HepG2 (cell line): Measurements from ENCODE around the gene NRG3. TPM values are rescaled to one million over a fixed set of nuclear protein-coding genes. Genes with fewer than 3 reads are reported as not detected.
A peak's percentile ranks its signal among the peaks of the same experiment; 100 is the strongest.

Experiments
- ATAC-seq: fragments of 200-7000 bp; cut with Tn5 transposase; 3 replicates; pipeline ENCODE4 v1.9.1; 2020; ENCODE audit warnings: mild to moderate bottlenecking, moderate library complexity
- BruUV-seq: library from RNA; stranded (reverse); fragments of 400-500 nt; replicated peaks from 2 replicates; lab custom pipeline; 2021; lab: Mats Ljungman, UMichigan
- CTCF ChIA-PET: fragments of 300-600 bp; formaldehyde crosslinking; extraction: SDS; loops from one replicate; lab custom pipeline; 2021; ENCODE audit warnings: low total read pairs, inconsistent platforms, low intra/inter-chr PET ratio; lab: Yijun Ruan, JAX
- POLR2A ChIA-PET: fragments of 350-600 bp; sonication (Branson Sonifier 250); formaldehyde crosslinking; loops from one replicate; lab custom pipeline; 2020; ENCODE audit warnings: antibody characterized with exemption, inconsistent platforms; lab: Yijun Ruan, JAX
- DNase-seq: peaks from one replicate; pipeline ENCODE4 v3.0.0-alpha.2; 2015; ENCODE audit warnings: low spot score
- FAIRE-seq: peaks from 3 replicates; lab custom pipeline; 2011; peaks lifted over from hg19 to GRCh38; lab: Jason Lieb, UNC
- H2AFZ ChIP-seq: one replicate; pipeline ENCODE4 v1.6.1; 2011; ENCODE audit warnings: low read length, inconsistent platforms
- H3K27ac ChIP-seq: fragments of 300-600 bp; 3 replicates; pipeline ENCODE4 v1.8.0; 2011; ENCODE audit warnings: mixed run types, mild to moderate bottlenecking, mixed read lengths, low read length, inconsistent platforms; ENCODE audit not compliant: insufficient read depth; ENCODE audit errors: extremely low read length
- H3K27me3 ChIP-seq, 2 experiments: fragments of 200-600 bp in 1 of 2; 2 replicates in 1 of 2; 3 replicates in 1 of 2; pipeline versions ENCODE4 v1.6.0 to v1.8.0; 2011; ENCODE audit warnings: low read length in 2 of 2, mild to moderate bottlenecking in 2 of 2, moderate library complexity in 2 of 2, inconsistent platforms in 1 of 2; ENCODE audit not compliant: insufficient read depth in 2 of 2, control insufficient read depth in 1 of 2
- H3K36me3 ChIP-seq, 2 experiments: fragments of 200-600 bp in 1 of 2; replicated peaks in 1 of 2; 2 replicates in 1 of 2; 3 replicates in 1 of 2; pipeline versions ENCODE4 v1.5.1 to v1.8.0; 2011; ENCODE audit warnings: low read length in 2 of 2, inconsistent platforms in 1 of 2; ENCODE audit not compliant: insufficient read depth in 2 of 2, control insufficient read depth in 1 of 2
- H3K4me1 ChIP-seq: 2 replicates; pipeline ENCODE4 v1.5.1; 2012; ENCODE audit warnings: low read length, inconsistent platforms; ENCODE audit not compliant: insufficient read depth
- H3K4me2 ChIP-seq: 2 replicates; pipeline ENCODE4 v1.6.0; 2011; ENCODE audit warnings: low read depth, low read length, inconsistent platforms
- H3K4me3 ChIP-seq, 3 experiments: fragments of 200-600 bp in 1 of 3; sonication (generic), shearing (Covaris generic) in 1 of 3; replicated peaks in 1 of 3; 2 replicates each; pipeline ENCODE4 v1.5.1; 2011 to 2016; ENCODE audit warnings: low read length in 3 of 3, inconsistent platforms in 2 of 3, low read depth in 2 of 3, mild to moderate bottlenecking in 2 of 3, control low read depth in 1 of 3, mixed read lengths in 1 of 3; ENCODE audit not compliant: insufficient read depth in 1 of 3
- H3K79me2 ChIP-seq: one replicate; pipeline ENCODE4 v1.6.1; 2011; ENCODE audit warnings: low read length, inconsistent platforms; ENCODE audit not compliant: insufficient read depth
- H3K9ac ChIP-seq: 2 replicates; pipeline ENCODE4 v1.6.0; 2011; ENCODE audit warnings: mild to moderate bottlenecking, low read depth, low read length, inconsistent platforms; ENCODE audit not compliant: insufficient read depth
- H3K9me3 ChIP-seq: 2 replicates; pipeline ENCODE4 v1.5.1; 2012; ENCODE audit warnings: mild to moderate bottlenecking, low read length
- H4K20me1 ChIP-seq: 2 replicates; pipeline ENCODE4 v1.6.0; 2011; ENCODE audit warnings: inconsistent platforms, mild to moderate bottlenecking, low read length, moderate library complexity; ENCODE audit not compliant: insufficient read depth
- ARNT ChIP-seq: fragments of 450-650 bp; IDR thresholded peaks from 2 replicates; pipeline ENCODE4 v1.6.1; 2017
- CHD4 ChIP-seq: fragments of 200-600 bp; sonication (generic); IDR thresholded peaks from 2 replicates; pipeline ENCODE4 v1.7.0; 2017; ENCODE audit warnings: mild to moderate bottlenecking, low read length, borderline replicate concordance
- CSRNP1 ChIP-seq: sonication (generic); formaldehyde crosslinking; IDR thresholded peaks from 2 replicates; pipeline ENCODE4 v1.8.1; 2023; ENCODE audit warnings: mild to moderate bottlenecking, missing genetic modification reagents
- HCFC1 ChIP-seq: fragments of 150-350 bp; IDR thresholded peaks from 2 replicates; pipeline ENCODE4 v1.6.1; 2014; ENCODE audit warnings: low read depth, low read length
- MXD1 ChIP-seq: sonication (generic); formaldehyde crosslinking; IDR thresholded peaks from 2 replicates; pipeline ENCODE4 v1.4.0; 2020; ENCODE audit warnings: mild to moderate bottlenecking, missing genetic modification reagents
- RBM39 ChIP-seq: fragments of 200-400 bp; formaldehyde crosslinking; IDR thresholded peaks from one replicate; pipeline ENCODE4 v1.6.1; 2018; ENCODE audit warnings: antibody characterized with exemption, mild to moderate bottlenecking, low read depth, low read length; ENCODE audit not compliant: poor library complexity, severe bottlenecking
- SNRNP70 ChIP-seq: fragments of 200-400 bp; formaldehyde crosslinking; IDR thresholded peaks from 2 replicates; pipeline ENCODE4 v1.6.1; 2017; ENCODE audit warnings: mild to moderate bottlenecking, low read depth, low read length, moderate library complexity
- SP2 ChIP-seq: sonication (generic); formaldehyde crosslinking; IDR thresholded peaks from 2 replicates; pipeline ENCODE4 v1.5.1; 2020; ENCODE audit warnings: mild to moderate bottlenecking, missing genetic modification reagents
- U2AF1 ChIP-seq: fragments of 200-400 bp; formaldehyde crosslinking; optimal IDR thresholded peaks from 2 replicates; pipeline ENCODE3; 2017; ENCODE audit warnings: mild to moderate bottlenecking, low read depth, low read length
- ZHX2 ChIP-seq, 2 experiments: sonication (generic) in 1 of 2; formaldehyde crosslinking in 1 of 2; IDR thresholded peaks; 2 replicates each; pipeline versions ENCODE4 v1.6.1 to v1.9.0; 2014 to 2022; ENCODE audit warnings: antibody characterized with exemption in 1 of 2, borderline replicate concordance in 1 of 2, inconsistent platforms in 1 of 2, low read depth in 1 of 2, missing genetic modification reagents in 1 of 2
- ZNF18 ChIP-seq: sonication (generic); formaldehyde crosslinking; IDR thresholded peaks from 2 replicates; pipeline ENCODE4 v1.8.0; 2022; ENCODE audit warnings: mild to moderate bottlenecking, missing genetic modification reagents; ENCODE audit not compliant: insufficient replicate concordance
- WGBS: methylation state at CpG from one replicate; pipeline ENCODE4 v1.1.6; 2017; ENCODE audit warnings: low lambda C conversion rate; 5-methylcytosine and 5-hydroxymethylcytosine counted together
- in situ Hi-C: cut with HindIII; loops from 2 replicates; pipeline ENCODE4 v1.10.0; 2017; ENCODE audit warnings: low pct_unique_long_range_greater_than_20kb; ENCODE audit not compliant: extremely low pct_ligation_motif_present
- intact Hi-C: fragments of 100-400 bp; cut with micrococcal nuclease; formaldehyde crosslinking; loops from one replicate; pipeline ENCODE4 v1.10.0; 2022; ENCODE audit not compliant: unreplicated experiment
- polyA plus RNA-seq, 8 experiments: library from polyadenylated mRNA; depleted of rRNA in 3 of 8; stranded (reverse) in 7 of 8; unstranded in 1 of 8; fragments of >200 nt; fragmentation: Illumina TruSeq in 4 of 8; extraction: Trizol in 4 of 8; gene quantifications; 2 replicates each; pipeline versions ENCODE4 v1.2.1 to v1.2.3, GENCODE V29; 2011 to 2016; ENCODE audit warnings: low read depth in 4 of 8, missing spikeins in 1 of 8, mixed read lengths in 1 of 8; ENCODE audit not compliant: insufficient read depth in 1 of 8
- total RNA-seq, 5 experiments: library from RNA; depleted of rRNA; stranded (reverse); fragments of >200 nt; fragmentation: Illumina TruSeq; extraction: Trizol; gene quantifications; 2 replicates each; pipeline ENCODE4 v1.2.3, GENCODE V29; 2016; ENCODE audit warnings: low read depth in 1 of 5

NRG3 gene
- total and polyA plus RNA-seq, 2 of the 13 experiments (the other 11 are each of a cell fraction or from before 2014, with no cell fraction given) = not detected

- in situ Hi-C loops (no loop called here), intact Hi-C loops (no loop called here)
- Histone ChIP-seq H3K79me2 (no peaks in the 10 kb centered on the region), H3K27me3 (no peaks in the 10 kb centered on the region), H3K9ac (no peak overlapping the region), H3K36me3 (no peaks in the 10 kb centered on the region), H4K20me1 (no peaks in the 10 kb centered on the region), H2AFZ (no peak overlapping the region), H3K27ac (no peak overlapping the region), H3K4me2 (no peak overlapping the region), H3K4me3 (no peak overlapping the region), H3K4me1 (no peaks in the 10 kb centered on the region), H3K9me3 (no peaks in the 10 kb centered on the region)
- ATAC-seq (peak; percentile 35), FAIRE-seq (no peak), DNase-seq (no peak)
- 12% methylated on average over 24 of the region's 25 CpGs for WGBS
- CTCF ChIA-PET = no interaction called here
- BruUV-seq = no TSS peak
- POLR2A ChIA-PET = no interaction called here
- no peak for TF ChIP-seq SNRNP70
- no peak for TF ChIP-seq RBM39
- TF ChIP-seq CHD4 = no peak
- TF ChIP-seq U2AF1 = no peak
- TF ChIP-seq ARNT = no peak
- TF ChIP-seq ZNF18 (CRISPR knock-in tag) = no peak
- TF ChIP-seq MXD1 (CRISPR knock-in tag) = no peak
- TF ChIP-seq ZHX2 (IDR thresholded peaks at IDR 0.05; ENCODE audit: low read depth) = no peak
- TF ChIP-seq ZHX2 (CRISPR knock-in tag; IDR thresholded peaks at IDR 0.05; ENCODE audit: borderline replicate concordance) = no peak
- no peak for TF ChIP-seq CSRNP1 (CRISPR knock-in tag)
- TF ChIP-seq SP2 (CRISPR knock-in tag) = no peak
- TF ChIP-seq HCFC1 = no peak
These were observed 1.5 kb downstream of the NRG3 start for GRCh38 chr10:81876253-81877077.
